GM12878 (cell line): ENCODE measurements around the gene SPTBN1. TPM values are rescaled to one million over a fixed set of nuclear protein-coding genes. Genes with fewer than 3 reads are reported as not detected.

Experiments
- BHLHE40 ChIP-seq, 2 experiments: fragments of 450-650 bp in 1 of 2; IDR thresholded peaks; 2 replicates each; pipeline ENCODE4 v1.6.1; 2011 to 2017; ENCODE audit warnings: low read depth in 2 of 2, borderline replicate concordance in 1 of 2, improper control_type of control experiment in 1 of 2, low read length in 1 of 2, mild to moderate bottlenecking in 1 of 2
- E2F8 ChIP-seq: fragments of 450-650 bp; IDR thresholded peaks from 2 replicates; pipeline ENCODE4 v1.6.1; 2018; ENCODE audit warnings: mild to moderate bottlenecking, low read depth, moderate library complexity; ENCODE audit not compliant: partially characterized antibody
- EZH2 ChIP-seq: IDR thresholded peaks from 2 replicates; pipeline ENCODE4 v1.6.1; 2012; ENCODE audit warnings: low read depth, mild to moderate bottlenecking, control low read depth, inconsistent platforms, low read length, borderline replicate concordance; ENCODE audit not compliant: control insufficient read depth
- HCFC1 ChIP-seq: fragments of 150-350 bp; IDR thresholded peaks from 2 replicates; pipeline ENCODE4 v1.6.1; 2014; ENCODE audit warnings: low read length
- IRF3 ChIP-seq: fragments of 450-650 bp; IDR thresholded peaks from 2 replicates; pipeline ENCODE4 v1.6.1; 2014; ENCODE audit warnings: mild to moderate bottlenecking
- JUND ChIP-seq: IDR thresholded peaks from 2 replicates; pipeline ENCODE4 v1.6.1; 2012; ENCODE audit warnings: low read depth, mild to moderate bottlenecking, low read length, improper control_type of control experiment, moderate library complexity
- NR2C2 ChIP-seq: IDR thresholded peaks from 2 replicates; pipeline ENCODE4 v1.6.1; 2011; ENCODE audit warnings: borderline replicate concordance, low read depth; ENCODE audit not compliant: control insufficient read depth, insufficient read length
- NRF1 ChIP-seq: conservative IDR thresholded peaks from 2 replicates; pipeline ENCODE4 v1.6.1; 2011; ENCODE audit warnings: mild to moderate bottlenecking, low read depth, low read length, improper control_type of control experiment
- SREBF1 ChIP-seq: IDR thresholded peaks from 2 replicates; pipeline ENCODE4 v1.6.1; 2012; ENCODE audit warnings: mild to moderate bottlenecking, low read length
- STAT3 ChIP-seq: IDR thresholded peaks from 2 replicates; pipeline ENCODE4 v1.6.1; 2011; ENCODE audit warnings: low read depth, low read length, improper control_type of control experiment
- SUPT20H ChIP-seq: IDR thresholded peaks from 2 replicates; pipeline ENCODE4 v1.6.1; 2011; ENCODE audit warnings: low read depth, mild to moderate bottlenecking, low read length, moderate library complexity, borderline replicate concordance; ENCODE audit not compliant: control insufficient read depth
- ZBED1 ChIP-seq: IDR thresholded peaks from 2 replicates; pipeline ENCODE4 v1.6.1; 2016; ENCODE audit warnings: borderline replicate concordance
- ZBTB11 ChIP-seq: fragments of 450-650 bp; formaldehyde crosslinking; IDR thresholded peaks from 2 replicates; pipeline ENCODE4 v1.5.0; 2022; ENCODE audit warnings: mild to moderate bottlenecking, missing genetic modification characterization
- ZNF592 ChIP-seq: fragments of 450-650 bp; IDR thresholded peaks from 2 replicates; pipeline ENCODE4 v1.6.1; 2017; ENCODE audit warnings: mild to moderate bottlenecking, moderate library complexity
- polyA plus RNA-seq, 11 experiments: library from polyadenylated mRNA; depleted of rRNA in 4 of 11; unstranded in 6 of 11; stranded (reverse) in 5 of 11; fragments of >200 nt; fragmentation: Nextera tagmentation in 4 of 11; fragmentation: Illumina TruSeq in 1 of 11; extraction: Ambion mirVana in 4 of 11; extraction: Trizol in 1 of 11; gene quantifications; 1 replicate in 1 of 11; 2 replicates in 10 of 11; pipeline versions ENCODE4 v1.2.1 to v1.2.3, GENCODE V29; 2011 to 2016; ENCODE audit warnings: inconsistent platforms in 2 of 11, missing spikeins in 2 of 11, low read depth in 1 of 11
- total RNA-seq, 4 experiments: library from RNA; depleted of rRNA in 3 of 4; stranded (reverse); fragments of >200 nt in 3 of 4; fragmentation: Illumina TruSeq in 1 of 4; extraction: Trizol in 1 of 4; gene quantifications; 2 replicates each; pipeline versions ENCODE4 v1.2.1 to v1.2.3, GENCODE V29; 2013 to 2021

SPTBN1 gene
- total and polyA plus RNA-seq, 10 of the 15 experiments (the other 5 are each of a cell fraction or from before 2014, with no cell fraction given), result 20.6 to 154 (median 76.7) TPM

- TF ChIP-seq SUPT20H (no peak), ZBTB11 (CRISPR knock-in tag) (no peak), NRF1 (no peak), STAT3 (peak; percentile 98; the same call in 1 of the 2 replicates), HCFC1 (no peak), JUND (peak; percentile 73; the same call in 1 of the 2 replicates), BHLHE40 (IDR thresholded peaks at IDR 0.05; ENCODE audit: borderline replicate concordance in 1 of 2, low read depth in 2 of 2, low read length in 1 of 2) (peak; percentile 79 to 82; a peak in 3 of 4 replicates), E2F8 (peak; percentile 71), NR2C2 (no peak), IRF3 (no peak; the same call in 1 of the 2 replicates), ZBED1 (peak; percentile 85), SREBF1 (no peak), EZH2 (no peak), ZNF592 (no peak)
Measured at GRCh38 chr2:54570925-54571694, 115.0 kb downstream of the SPTBN1 start (continued).
